Measurements from ENCODE around the gene OSBPL9. TPM values are rescaled to one million over a fixed set of nuclear protein-coding genes. Genes with fewer than 3 reads are reported as not detected.

OSBPL9 gene
- total RNA-seq, 1 experiment from 2014 or later = 52.6 TPM

DNA sequence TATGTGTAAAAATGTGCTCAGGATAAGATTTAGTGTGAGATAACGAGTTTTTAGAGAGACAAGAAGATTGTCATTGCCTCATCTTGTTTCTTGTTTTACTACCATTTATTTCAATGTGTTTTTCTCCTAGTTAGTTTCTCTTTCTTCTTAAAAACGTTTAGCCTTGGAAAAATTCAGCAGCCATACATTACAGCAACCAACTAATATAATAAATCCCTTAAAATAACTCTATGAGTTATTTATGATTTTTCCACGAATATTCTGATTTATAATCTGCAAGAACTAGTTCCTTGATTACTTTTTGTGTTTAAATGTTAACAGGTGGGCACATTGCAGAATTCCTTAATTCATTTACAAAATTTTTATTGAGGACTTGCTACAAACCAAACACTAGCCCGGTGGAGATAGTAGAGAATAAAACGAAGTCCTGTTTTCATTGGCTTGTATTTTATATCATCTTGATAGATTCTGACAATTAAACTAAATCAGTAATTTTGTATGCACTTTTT is 118.9 kb downstream of the OSBPL9 start:
- no peak for DNase-seq (ENCODE audit: low read depth, low spot score)
- no peak overlapping the region for H3K4me3 ChIP-seq (replicated peaks in 1 of 2; ENCODE audit: low read depth in 1 of 2, low read length in 2 of 2)
- ChIA-PET RAD21 (ENCODE audit: low non-redundant PET in 1 of 2, low total read pairs in 2 of 2, uncharacterized antibody in 2 of 2, unreplicated experiment in 2 of 2) (no interaction called here), CTCF (no interaction called here), POLR2A (no interaction called here)
- H4K20me1 ChIP-seq (ENCODE audit: insufficient read depth) = peaks cover 5% of the 10 kb centered on the region; the same call in 1 of the 2 replicates
- TF ChIP-seq RAD21 (IDR thresholded peaks at IDR 0.05; ENCODE audit: low read depth) = no peak
- TF ChIP-seq POLR2AphosphoS5 (IDR thresholded peaks at IDR 0.05; ENCODE audit: low read depth, low read length) = no peak
- TF ChIP-seq TCF7L2 (IDR thresholded peaks at IDR 0.05; ENCODE audit: borderline replicate concordance, extremely low read depth, insufficient read depth, insufficient read length) = no peak
- no peak for TF ChIP-seq CBX3 (IDR thresholded peaks at IDR 0.05; ENCODE audit: low read depth)
- TF ChIP-seq ELF1 (IDR thresholded peaks at IDR 0.05; ENCODE audit: borderline replicate concordance, low read depth) = no peak
- no peak for TF ChIP-seq SP1 (IDR thresholded peaks at IDR 0.05; ENCODE audit: low read depth)
- no peak for TF ChIP-seq EZH2 (IDR thresholded peaks at IDR 0.05)
- H3K4me2 ChIP-seq (ENCODE audit: low read length) = no peak overlapping the region
- no peaks in the 10 kb centered on the region for H3K9me3 ChIP-seq (ENCODE audit: control insufficient read depth in 1 of 2, insufficient read depth in 1 of 2, low read depth in 1 of 2, low read length in 2 of 2)
- no peak for ATAC-seq
- no peaks in the 10 kb centered on the region for H3K9me2 ChIP-seq (ENCODE audit: insufficient read depth)
- H3K4me1 ChIP-seq (ENCODE audit: control insufficient read depth in 1 of 2, insufficient read depth in 2 of 2, low read length in 2 of 2) = peaks cover 4 to 9% of the 10 kb centered on the region in 2 experiments; a peak in 3 of 4 replicates
- no peaks in the 10 kb centered on the region for H3K27me3 ChIP-seq (ENCODE audit: insufficient read depth, low read length)
- no peaks in the 10 kb centered on the region for H3K36me3 ChIP-seq (ENCODE audit: control insufficient read depth in 1 of 2, insufficient read depth in 2 of 2, low read length in 2 of 2)
- no peak overlapping the region for H3K9ac ChIP-seq (ENCODE audit: low read length)
- H3K79me2 ChIP-seq (ENCODE audit: insufficient read depth, low read length) = peaks cover 72% of the 10 kb centered on the region
- no peak overlapping the region for H2AFZ ChIP-seq (ENCODE audit: low read depth, low read length, poor library complexity, severe bottlenecking)
- no TSS peak for BruUV-seq (replicated peaks)
- no peak overlapping the region for H3K27ac ChIP-seq (ENCODE audit: low read depth, low read length)
- intact Hi-C loops (cut with micrococcal nuclease) = no loop called here

- BruUV-seq (replicated peaks) = no TSS peak
- Histone ChIP-seq H3K27me3 (ENCODE audit: insufficient read depth, low read length) (no peaks in the 10 kb centered on the region), H3K9ac (ENCODE audit: low read length) (no peak overlapping the region), H3K9me2 (ENCODE audit: insufficient read depth) (no peaks in the 10 kb centered on the region), H3K36me3 (ENCODE audit: control insufficient read depth in 1 of 2, insufficient read depth in 2 of 2, low read length in 2 of 2) (no peaks in the 10 kb centered on the region), H2AFZ (ENCODE audit: low read depth, low read length, poor library complexity, severe bottlenecking) (no peak overlapping the region), H3K4me1 (ENCODE audit: control insufficient read depth in 1 of 2, insufficient read depth in 2 of 2, low read length in 2 of 2) (peaks cover 4 to 9% of the 10 kb centered on the region in 2 experiments; a peak in 3 of 4 replicates), H4K20me1 (ENCODE audit: insufficient read depth) (peaks cover 5% of the 10 kb centered on the region; the same call in 1 of the 2 replicates), H3K9me3 (ENCODE audit: control insufficient read depth in 1 of 2, insufficient read depth in 1 of 2, low read depth in 1 of 2, low read length in 2 of 2) (no peaks in the 10 kb centered on the region), H3K4me3 (replicated peaks in 1 of 2; ENCODE audit: low read depth in 1 of 2, low read length in 2 of 2) (no peak overlapping the region), H3K4me2 (ENCODE audit: low read length) (peak overlapping the region; percentile 8; the same call in 1 of the 2 replicates), H3K27ac (ENCODE audit: low read depth, low read length) (no peak overlapping the region), H3K79me2 (ENCODE audit: insufficient read depth, low read length) (peaks cover 70% of the 10 kb centered on the region)
- DNase-seq (ENCODE audit: low read depth, low spot score) (peak; percentile 16), ATAC-seq (peak; percentile 36; the same call in 1 of the 2 replicates)
- POLR2A ChIA-PET = no interaction called here
- intact Hi-C loops (cut with micrococcal nuclease) = no loop called here
- RAD21 ChIA-PET (ENCODE audit: low non-redundant PET in 1 of 2, low total read pairs in 2 of 2, uncharacterized antibody in 2 of 2, unreplicated experiment in 2 of 2) = no interaction called here
- CTCF ChIA-PET = no interaction called here
- TF ChIP-seq, protein P1, sequence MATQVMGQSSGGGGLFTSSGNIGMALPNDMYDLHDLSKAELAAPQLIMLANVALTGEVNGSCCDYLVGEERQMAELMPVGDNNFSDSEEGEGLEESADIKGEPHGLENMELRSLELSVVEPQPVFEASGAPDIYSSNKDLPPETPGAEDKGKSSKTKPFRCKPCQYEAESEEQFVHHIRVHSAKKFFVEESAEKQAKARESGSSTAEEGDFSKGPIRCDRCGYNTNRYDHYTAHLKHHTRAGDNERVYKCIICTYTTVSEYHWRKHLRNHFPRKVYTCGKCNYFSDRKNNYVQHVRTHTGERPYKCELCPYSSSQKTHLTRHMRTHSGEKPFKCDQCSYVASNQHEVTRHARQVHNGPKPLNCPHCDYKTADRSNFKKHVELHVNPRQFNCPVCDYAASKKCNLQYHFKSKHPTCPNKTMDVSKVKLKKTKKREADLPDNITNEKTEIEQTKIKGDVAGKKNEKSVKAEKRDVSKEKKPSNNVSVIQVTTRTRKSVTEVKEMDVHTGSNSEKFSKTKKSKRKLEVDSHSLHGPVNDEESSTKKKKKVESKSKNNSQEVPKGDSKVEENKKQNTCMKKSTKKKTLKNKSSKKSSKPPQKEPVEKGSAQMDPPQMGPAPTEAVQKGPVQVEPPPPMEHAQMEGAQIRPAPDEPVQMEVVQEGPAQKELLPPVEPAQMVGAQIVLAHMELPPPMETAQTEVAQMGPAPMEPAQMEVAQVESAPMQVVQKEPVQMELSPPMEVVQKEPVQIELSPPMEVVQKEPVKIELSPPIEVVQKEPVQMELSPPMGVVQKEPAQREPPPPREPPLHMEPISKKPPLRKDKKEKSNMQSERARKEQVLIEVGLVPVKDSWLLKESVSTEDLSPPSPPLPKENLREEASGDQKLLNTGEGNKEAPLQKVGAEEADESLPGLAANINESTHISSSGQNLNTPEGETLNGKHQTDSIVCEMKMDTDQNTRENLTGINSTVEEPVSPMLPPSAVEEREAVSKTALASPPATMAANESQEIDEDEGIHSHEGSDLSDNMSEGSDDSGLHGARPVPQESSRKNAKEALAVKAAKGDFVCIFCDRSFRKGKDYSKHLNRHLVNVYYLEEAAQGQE (IDR thresholded peaks at IDR 0.05; ENCODE audit: low read depth) = no peak
- TF ChIP-seq, protein P2, sequence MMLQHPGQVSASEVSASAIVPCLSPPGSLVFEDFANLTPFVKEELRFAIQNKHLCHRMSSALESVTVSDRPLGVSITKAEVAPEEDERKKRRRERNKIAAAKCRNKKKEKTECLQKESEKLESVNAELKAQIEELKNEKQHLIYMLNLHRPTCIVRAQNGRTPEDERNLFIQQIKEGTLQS (IDR thresholded peaks at IDR 0.05) = no peak
- TF ChIP-seq POLR2AphosphoS5 (IDR thresholded peaks at IDR 0.05; ENCODE audit: low read depth, low read length) (no peak), EZH2phosphoT487 (IDR thresholded peaks at IDR 0.05; ENCODE audit: borderline replicate concordance) (no peak), CTCF (IDR thresholded peaks at IDR 0.05 in 2 of 3, conservative IDR thresholded peaks at IDR 0.05 in 1 of 3; ENCODE audit: borderline replicate concordance in 1 of 3, insufficient read depth in 1 of 3, low read depth in 2 of 3, low read length in 2 of 3) (no peak), ZNF274 (IDR thresholded peaks at IDR 0.05; ENCODE audit: low read depth, low read length) (no peak), SRF (IDR thresholded peaks at IDR 0.05; ENCODE audit: low read depth) (no peak), POLR2A (IDR thresholded peaks at IDR 0.05; ENCODE audit: borderline replicate concordance, extremely low read depth, insufficient read depth, insufficient read length) (no peak), EGR1 (IDR thresholded peaks at IDR 0.05; ENCODE audit: low read depth) (no peak; the same call in 1 of the 2 replicates), SIN3A (IDR thresholded peaks at IDR 0.05; ENCODE audit: low read depth) (no peak), SP1 (IDR thresholded peaks at IDR 0.05; ENCODE audit: low read depth) (no peak)
These were observed 119.8 kb downstream of the OSBPL9 start for GRCh38 chr1:51736702-51737101.
